ENCODE results near the gene ATOSB.
"Not testable (repeated sequence)": the region's sequence is repeated elsewhere in the genome, so short reads cannot be mapped to it uniquely, and the experiment has no call there.

Gene ATOSB, protein sequence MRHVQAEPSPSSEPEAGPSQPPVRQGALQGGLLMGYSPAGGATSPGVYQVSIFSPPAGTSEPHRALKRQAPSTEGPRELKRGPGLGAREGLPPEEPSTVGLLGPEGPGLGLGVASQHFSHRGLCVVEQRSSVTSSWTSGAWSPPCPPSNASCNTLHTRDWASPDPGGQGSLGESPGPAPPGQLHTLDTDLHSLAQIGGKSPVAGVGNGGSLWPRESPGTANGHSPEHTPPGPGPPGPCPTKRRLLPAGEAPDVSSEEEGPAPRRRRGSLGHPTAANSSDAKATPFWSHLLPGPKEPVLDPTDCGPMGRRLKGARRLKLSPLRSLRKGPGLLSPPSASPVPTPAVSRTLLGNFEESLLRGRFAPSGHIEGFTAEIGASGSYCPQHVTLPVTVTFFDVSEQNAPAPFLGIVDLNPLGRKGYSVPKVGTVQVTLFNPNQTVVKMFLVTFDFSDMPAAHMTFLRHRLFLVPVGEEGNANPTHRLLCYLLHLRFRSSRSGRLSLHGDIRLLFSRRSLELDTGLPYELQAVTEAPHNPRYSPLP

DNA sequence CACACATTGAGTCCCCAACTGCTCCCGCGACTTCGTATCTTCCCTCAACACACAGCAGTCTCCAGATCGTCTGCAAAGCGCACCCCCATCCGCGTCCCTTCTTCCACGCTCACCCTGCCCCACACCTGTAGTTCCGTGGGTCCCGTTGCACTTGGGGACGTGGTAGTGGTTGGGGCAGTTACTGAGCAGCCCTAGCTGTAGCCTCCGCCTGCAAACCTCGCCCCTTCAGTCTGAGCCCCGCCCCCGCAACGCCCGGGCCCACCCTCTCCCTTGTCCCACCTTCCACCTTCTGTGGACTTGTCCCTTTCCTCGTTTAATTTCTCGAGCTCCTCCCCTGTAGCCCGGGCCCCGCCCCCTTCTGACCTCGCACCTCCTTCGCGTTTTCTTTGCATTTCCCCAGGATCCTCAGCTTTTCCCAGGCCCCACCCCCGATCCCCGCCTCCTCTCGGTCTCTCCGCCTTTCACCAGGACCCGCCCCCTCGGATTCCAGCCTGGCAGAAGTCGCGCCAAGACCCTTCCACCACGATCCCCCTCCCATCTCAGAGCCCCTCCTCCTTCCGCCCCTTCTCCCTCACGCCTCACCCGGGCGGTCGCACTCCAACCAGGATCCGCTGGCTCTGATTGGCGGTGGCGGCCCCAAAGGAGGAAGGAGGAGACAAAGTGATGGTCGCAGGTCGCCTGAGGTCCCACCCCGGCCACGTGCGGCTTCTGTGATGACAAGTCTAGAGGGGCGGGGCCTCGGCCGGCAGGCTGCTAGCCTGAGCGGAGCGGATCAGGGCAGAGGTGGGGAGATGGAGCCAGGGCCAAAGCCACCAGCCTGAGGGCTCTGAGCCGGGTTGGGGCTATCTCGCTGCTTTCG is at the start of gene ATOSB:
Gene ATOSB (minus strand): TSS at position 183 of the 859 bp plus-strand sequence. CDS start 7,588 bp downstream, outside the sequence.
- Histone ChIP-seq H3K9me3 (ENCODE audit: low read length) (no peaks in the 10 kb centered on the region), H3K27me3 (ENCODE audit: control insufficient read depth in 1 of 2, insufficient read depth in 2 of 2, low read length in 2 of 2) (no peaks in the 10 kb centered on the region), H3K27ac (ENCODE audit: low read depth, low read length) (peak within 1 kb of the TSS; percentile 78), H3K9ac (ENCODE audit: low read length) (peak within 1 kb of the TSS; percentile 60), H3K4me3 (ENCODE audit: low read depth in 1 of 2, low read length in 2 of 2) (peak within 1 kb of the TSS; percentile 51 to 77), H3K4me1 (ENCODE audit: insufficient read depth, low read length) (peaks cover 41% of the 10 kb centered on the region), H3K36me3 (ENCODE audit: insufficient read depth, low read length) (no peaks in the 10 kb centered on the region)

DNA sequence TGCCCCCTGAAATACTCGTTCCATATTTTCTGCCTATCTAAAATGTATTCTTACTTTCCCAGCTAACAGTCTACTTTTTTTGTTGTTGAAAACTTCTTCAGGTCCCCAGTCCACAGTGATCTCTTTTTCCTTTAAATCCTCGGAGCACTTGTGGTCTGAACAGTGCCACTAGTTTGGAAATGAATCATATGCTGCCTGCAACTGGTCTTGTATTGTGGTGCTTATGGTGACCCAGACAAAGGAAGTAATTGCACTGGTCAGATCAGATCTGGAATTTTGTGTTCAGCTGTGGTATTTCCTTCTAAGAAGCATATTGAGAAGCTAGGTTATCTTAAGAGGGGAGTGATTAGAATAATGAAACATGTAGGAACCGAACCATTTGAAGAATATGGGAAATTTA is 49.0 kb upstream of the ATOSB start:
- H3K27me3 ChIP-seq (ENCODE audit: control insufficient read depth in 1 of 2, insufficient read depth in 2 of 2, low read length in 2 of 2) = no peaks in the 10 kb centered on the region
- no peaks in the 10 kb centered on the region for H3K4me1 ChIP-seq (ENCODE audit: insufficient read depth, low read length)
- H3K27ac ChIP-seq (ENCODE audit: low read depth, low read length) = no peak overlapping the region
- no peak overlapping the region for H3K4me3 ChIP-seq (ENCODE audit: low read depth in 1 of 2, low read length in 2 of 2)
- H3K36me3 ChIP-seq (ENCODE audit: insufficient read depth, low read length) = no peaks in the 10 kb centered on the region
- H3K9me3 ChIP-seq (ENCODE audit: low read length) = no peaks in the 10 kb centered on the region
- no peak overlapping the region for H3K9ac ChIP-seq (ENCODE audit: low read length)

DNA sequence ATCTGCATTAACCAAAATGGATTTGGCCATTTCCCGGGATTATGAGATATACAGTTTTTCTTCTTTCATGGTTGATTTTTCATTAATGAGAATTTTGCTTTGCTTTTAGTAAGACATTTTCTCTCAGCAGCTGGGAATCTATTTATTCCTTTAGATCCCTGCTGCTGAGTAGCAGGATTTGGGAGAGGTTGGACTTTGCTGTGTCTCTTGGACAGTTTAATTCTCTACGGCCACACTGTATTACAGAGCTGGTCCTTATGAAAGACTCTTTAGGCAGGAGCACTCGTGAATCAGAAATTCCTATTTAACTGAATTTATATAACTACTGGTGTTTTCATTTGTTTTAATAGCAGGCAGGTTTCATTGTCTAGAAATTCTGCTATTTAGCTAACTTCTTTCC is 47.8 kb upstream of the ATOSB start:
- Histone ChIP-seq H3K9me3 (ENCODE audit: low read length) (no peaks in the 10 kb centered on the region), H3K36me3 (ENCODE audit: insufficient read depth, low read length) (no peaks in the 10 kb centered on the region), H3K27me3 (ENCODE audit: control insufficient read depth in 1 of 2, insufficient read depth in 2 of 2, low read length in 2 of 2) (no peaks in the 10 kb centered on the region), H3K4me3 (ENCODE audit: low read depth in 1 of 2, low read length in 2 of 2) (no peak overlapping the region), H3K4me1 (ENCODE audit: insufficient read depth, low read length) (no peaks in the 10 kb centered on the region), H3K9ac (ENCODE audit: low read length) (no peak overlapping the region), H3K27ac (ENCODE audit: low read depth, low read length) (no peak overlapping the region)

DNA sequence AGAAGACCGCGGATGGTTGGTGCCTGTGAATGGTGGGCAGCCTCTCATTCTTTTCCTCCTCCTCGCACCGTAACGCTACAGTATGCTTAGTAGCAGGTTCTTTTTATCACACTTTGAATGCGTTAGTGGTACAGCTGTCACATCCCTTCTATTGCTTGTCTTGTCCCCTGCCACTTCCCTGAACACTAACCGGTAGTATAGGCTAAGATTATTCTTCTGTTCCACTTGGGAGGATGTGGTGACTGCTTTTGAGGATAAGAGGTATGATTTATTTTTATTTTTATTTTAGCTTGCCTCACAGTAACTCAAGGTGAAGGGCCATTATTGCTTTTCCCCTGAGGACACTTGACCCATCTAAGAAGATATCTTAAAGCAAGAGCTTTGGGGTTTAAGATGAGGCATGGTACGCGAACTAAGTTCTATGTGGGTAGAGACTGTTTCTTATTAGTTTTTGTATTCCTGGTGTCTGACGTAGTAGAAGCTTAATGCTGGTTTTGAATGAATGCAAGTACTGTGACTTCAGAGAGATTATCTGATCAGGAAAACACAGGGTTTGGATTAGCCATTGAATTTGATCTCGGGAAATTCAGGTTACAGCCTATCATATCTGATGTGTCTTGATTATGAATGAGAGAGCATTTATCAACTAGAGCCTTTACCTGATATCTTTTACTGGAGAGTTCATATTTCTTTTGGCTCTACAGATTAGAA is 47.1 kb upstream of the ATOSB start:
- peak overlapping the region; percentile 54 to 74 for H3K4me3 ChIP-seq (ENCODE audit: low read depth in 1 of 2, low read length in 2 of 2)
- H3K9me3 ChIP-seq (ENCODE audit: low read length) = no peaks in the 10 kb centered on the region
- peak overlapping the region; percentile 72 for H3K9ac ChIP-seq (ENCODE audit: low read length)
- H3K27ac ChIP-seq (ENCODE audit: low read depth, low read length) = peak overlapping the region; percentile 84
- H3K36me3 ChIP-seq (ENCODE audit: insufficient read depth, low read length) = no peaks in the 10 kb centered on the region
- H3K4me1 ChIP-seq (ENCODE audit: insufficient read depth, low read length) = no peaks in the 10 kb centered on the region
- no peaks in the 10 kb centered on the region for H3K27me3 ChIP-seq (ENCODE audit: control insufficient read depth in 1 of 2, insufficient read depth in 2 of 2, low read length in 2 of 2)

- H3K27ac ChIP-seq (ENCODE audit: low read depth, low read length) = peak within 1 kb of the TSS; percentile 84
- no peaks in the 10 kb centered on the region for H3K27me3 ChIP-seq (ENCODE audit: control insufficient read depth in 1 of 2, insufficient read depth in 2 of 2, low read length in 2 of 2)
- H3K4me1 ChIP-seq (ENCODE audit: insufficient read depth, low read length) = no peaks in the 10 kb centered on the region
- no peaks in the 10 kb centered on the region for H3K36me3 ChIP-seq (ENCODE audit: insufficient read depth, low read length)
- H3K4me3 ChIP-seq (ENCODE audit: low read depth in 1 of 2, low read length in 2 of 2) = peak within 1 kb of the TSS; percentile 54 to 74
- peak within 1 kb of the TSS; percentile 72 for H3K9ac ChIP-seq (ENCODE audit: low read length)
- H3K9me3 ChIP-seq (ENCODE audit: low read length) = no peaks in the 10 kb centered on the region
Measured at GRCh38 chr9:35161713-35162604, 46.3 kb upstream of the ATOSB start, which contains the start of gene UNC13B. Gene UNC13B (plus strand): TSS chr9:35162009. CDS start chr9:35162284, 275 bp downstream.

DNA sequence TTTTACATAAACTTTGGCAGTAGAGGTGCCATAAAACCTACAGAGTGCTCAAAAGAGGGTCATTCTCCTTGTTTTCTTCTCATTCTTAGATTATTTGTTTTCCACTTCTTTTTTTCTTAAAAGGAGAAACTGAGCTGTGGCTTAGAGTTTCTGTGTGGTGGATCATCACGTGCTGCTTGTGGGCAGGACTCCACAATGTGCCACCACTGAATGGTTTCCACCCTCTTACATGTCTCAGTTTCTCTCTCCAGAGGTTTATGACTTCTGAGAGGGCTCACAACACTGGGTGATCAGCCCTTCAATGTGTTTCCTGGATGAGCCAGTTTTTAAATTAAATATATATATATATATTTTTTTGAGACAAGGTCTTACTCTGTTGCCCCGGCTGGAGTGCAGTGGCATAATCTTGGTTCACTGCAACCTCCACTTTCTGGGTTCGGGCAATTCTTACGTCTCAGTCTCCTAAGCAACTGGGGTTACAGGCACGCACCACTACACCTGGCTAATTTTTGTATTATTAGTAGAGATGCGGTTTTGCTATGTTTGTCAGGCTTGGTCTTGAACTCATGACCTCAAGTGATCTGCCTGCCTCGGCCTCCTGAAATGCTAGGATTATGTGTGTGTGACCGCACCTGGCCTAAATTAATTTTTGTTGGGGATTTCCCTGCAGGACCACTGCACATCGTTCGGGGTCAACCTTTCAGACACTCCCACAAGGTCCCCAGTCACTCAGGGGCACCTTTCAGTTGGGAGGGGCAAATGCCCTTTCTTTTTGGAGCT is 43.0 kb upstream of the ATOSB start:
- Histone ChIP-seq H3K9me3 (ENCODE audit: low read length) (no peaks in the 10 kb centered on the region), H3K4me3 (ENCODE audit: low read depth in 1 of 2, low read length in 2 of 2) (no peak overlapping the region), H3K4me1 (ENCODE audit: insufficient read depth, low read length) (no peaks in the 10 kb centered on the region), H3K9ac (ENCODE audit: low read length) (no peak overlapping the region), H3K36me3 (ENCODE audit: insufficient read depth, low read length) (no peaks in the 10 kb centered on the region), H3K27me3 (ENCODE audit: control insufficient read depth in 1 of 2, insufficient read depth in 2 of 2, low read length in 2 of 2) (no peaks in the 10 kb centered on the region), H3K27ac (ENCODE audit: low read depth, low read length) (no peak overlapping the region)

GRCh38 chr9:35157836-35158235 is 42.2 kb upstream of the ATOSB start:
- not testable (repeated sequence) for H3K9me3 ChIP-seq (ENCODE audit: low read length); H3K4me1 ChIP-seq (ENCODE audit: insufficient read depth, low read length); H3K27ac ChIP-seq (ENCODE audit: low read depth, low read length); H3K27me3 ChIP-seq (ENCODE audit: control insufficient read depth in 1 of 2, insufficient read depth in 2 of 2, low read length in 2 of 2); H3K4me3 ChIP-seq (ENCODE audit: low read depth in 1 of 2, low read length in 2 of 2); H3K36me3 ChIP-seq (ENCODE audit: insufficient read depth, low read length); H3K9ac ChIP-seq (ENCODE audit: low read length)

DNA sequence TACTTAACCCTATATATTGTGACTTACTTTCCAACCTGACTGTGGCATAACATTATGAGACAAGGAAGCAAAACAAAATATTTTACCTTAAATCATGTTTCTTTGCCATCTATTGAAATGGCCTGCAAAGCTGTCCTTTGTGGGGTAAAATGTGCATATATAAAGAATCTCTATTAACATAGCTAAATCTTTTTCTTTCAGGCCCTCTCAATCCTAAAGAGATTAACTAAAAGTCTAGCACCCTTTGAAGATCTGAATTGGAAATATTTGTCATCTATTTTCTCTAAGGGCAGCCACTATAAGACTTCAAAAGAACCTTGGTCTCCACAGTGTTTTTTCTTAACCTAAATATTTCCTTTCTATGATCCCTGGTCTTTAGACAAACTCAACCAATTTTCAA is 41.1 kb upstream of the ATOSB start:
- Histone ChIP-seq H3K27me3 (ENCODE audit: control insufficient read depth in 1 of 2, insufficient read depth in 2 of 2, low read length in 2 of 2) (no peaks in the 10 kb centered on the region), H3K4me1 (ENCODE audit: insufficient read depth, low read length) (no peaks in the 10 kb centered on the region), H3K4me3 (ENCODE audit: low read depth in 1 of 2, low read length in 2 of 2) (no peak overlapping the region), H3K9ac (ENCODE audit: low read length) (no peak overlapping the region), H3K27ac (ENCODE audit: low read depth, low read length) (no peak overlapping the region), H3K36me3 (ENCODE audit: insufficient read depth, low read length) (no peaks in the 10 kb centered on the region), H3K9me3 (ENCODE audit: low read length) (no peaks in the 10 kb centered on the region)

DNA sequence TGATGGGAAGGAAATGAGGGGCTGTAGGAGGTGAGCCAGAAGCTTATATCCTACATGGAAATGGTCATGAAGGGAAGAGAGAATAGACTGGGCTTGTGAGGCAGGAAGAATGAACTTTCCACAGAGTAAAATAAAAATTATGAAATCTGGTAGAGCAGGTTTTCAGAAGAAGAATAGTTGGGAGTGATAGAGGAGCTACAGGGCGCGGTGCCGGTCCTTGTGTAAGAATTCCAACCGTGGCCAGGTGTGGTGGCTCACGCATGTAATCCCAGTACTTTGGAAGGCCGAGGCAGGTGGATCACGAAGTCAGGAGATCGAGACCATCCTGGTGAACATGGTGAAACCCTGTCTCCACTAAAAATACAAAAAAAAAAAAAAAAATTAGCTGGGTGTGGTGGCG is 37.3 kb upstream of the ATOSB start:
- Histone ChIP-seq H3K9ac (ENCODE audit: low read length) (no peak overlapping the region), H3K9me3 (ENCODE audit: low read length) (no peaks in the 10 kb centered on the region), H3K4me1 (ENCODE audit: insufficient read depth, low read length) (no peaks in the 10 kb centered on the region), H3K27ac (ENCODE audit: low read depth, low read length) (no peak overlapping the region), H3K36me3 (ENCODE audit: insufficient read depth, low read length) (no peaks in the 10 kb centered on the region), H3K4me3 (ENCODE audit: low read depth in 1 of 2, low read length in 2 of 2) (no peak overlapping the region), H3K27me3 (ENCODE audit: control insufficient read depth in 1 of 2, insufficient read depth in 2 of 2, low read length in 2 of 2) (no peaks in the 10 kb centered on the region)
